ENCODE data around the gene SEMA6D.

GRCh38 chr15:47768735-47769134, 51.4 kb downstream of the SEMA6D start:
- TF ChIP-seq CTCF (conservative IDR thresholded peaks at IDR 0.05 in 1 of 2, IDR thresholded peaks at IDR 0.05 in 1 of 2; ENCODE audit: extremely low read depth in 1 of 2, insufficient read depth in 1 of 2, low read depth in 1 of 2, low read length in 2 of 2), result no peak
- no peak for TF ChIP-seq EZH2 (IDR thresholded peaks at IDR 0.05; ENCODE audit: borderline replicate concordance, low read length)
